SK-MEL-5 (cell line): Measurements from ENCODE around the gene TTC7B. TPM values are rescaled to one million over a fixed set of nuclear protein-coding genes. Genes with fewer than 3 reads are reported as not detected.
"Not testable (repeated sequence)": the region's sequence is repeated elsewhere in the genome, so short reads cannot be mapped to it uniquely, and the experiment has no call there.

ENCODE experiments used
- DNase-seq: peaks from one replicate; pipeline ENCODE4 v3.0.0-alpha.2; 2016; ENCODE audit warnings: low read depth, low spot score
- in situ Hi-C: cut with HindIII; loops from 2 replicates; pipeline ENCODE4 v1.10.0; 2016; ENCODE audit warnings: low sequenced_read_pairs, high pct_unique_total_duplicates, low pct_unique_long_range_greater_than_20kb
- total RNA-seq: library from RNA; depleted of rRNA; stranded (reverse); fragments of >200 nt; shearing (Covaris generic); gene quantifications from 2 replicates; pipeline ENCODE4 v1.2.3, GENCODE V29; 2014

The TTC7B gene
- total RNA-seq, 1 experiment from 2014 or later, result 31.1 TPM

- in situ Hi-C loops, result no loop called here
- no peak for DNase-seq
Measured at GRCh38 chr14:90536092-90536491, 280.1 kb downstream of the TTC7B start.

- in situ Hi-C loops, result no loop called here
- DNase-seq, result no peak
Measured at GRCh38 chr14:90535556-90536090, 280.6 kb downstream of the TTC7B start.

- in situ Hi-C loops, result no loop called here
- DNase-seq, result no peak
Measured at GRCh38 chr14:90534838-90535555, 281.2 kb downstream of the TTC7B start.

GRCh38 chr14:90534091-90534837 is 282.0 kb downstream of the TTC7B start:
- in situ Hi-C loops, result no loop called here

DNA sequence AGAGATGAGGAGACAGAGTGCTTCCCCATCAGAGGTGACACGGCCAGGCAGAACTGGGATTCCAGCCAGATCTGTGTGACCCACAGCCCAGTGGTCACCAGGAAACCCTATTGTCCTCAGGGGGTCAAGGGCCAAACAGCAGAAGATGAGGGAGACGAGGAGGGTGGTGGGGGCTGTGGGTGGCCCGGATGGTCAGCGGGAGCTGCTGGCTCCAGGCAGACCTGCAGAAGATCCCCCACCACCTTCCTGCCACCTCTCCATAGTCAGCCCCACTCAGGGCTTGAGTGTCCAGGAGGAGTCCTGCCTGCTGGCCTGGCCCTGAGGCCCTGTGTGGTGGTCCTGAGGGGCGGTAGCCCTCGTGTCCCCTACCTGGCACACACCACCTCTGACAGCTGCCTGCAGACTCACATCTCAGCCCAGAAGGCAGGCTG is 282.6 kb downstream of the TTC7B start:
- in situ Hi-C loops, result no loop called here

More at GRCh38 chr14:90534091-90534837, 282.0 kb downstream of the TTC7B start:
- no peak for DNase-seq

GRCh38 chr14:90532826-90533525 is 283.3 kb downstream of the TTC7B start:
- in situ Hi-C loops, result no loop called here
- no peak for DNase-seq

More for the DNA sequence above, 282.6 kb downstream of the TTC7B start:
- no peak for DNase-seq

DNA sequence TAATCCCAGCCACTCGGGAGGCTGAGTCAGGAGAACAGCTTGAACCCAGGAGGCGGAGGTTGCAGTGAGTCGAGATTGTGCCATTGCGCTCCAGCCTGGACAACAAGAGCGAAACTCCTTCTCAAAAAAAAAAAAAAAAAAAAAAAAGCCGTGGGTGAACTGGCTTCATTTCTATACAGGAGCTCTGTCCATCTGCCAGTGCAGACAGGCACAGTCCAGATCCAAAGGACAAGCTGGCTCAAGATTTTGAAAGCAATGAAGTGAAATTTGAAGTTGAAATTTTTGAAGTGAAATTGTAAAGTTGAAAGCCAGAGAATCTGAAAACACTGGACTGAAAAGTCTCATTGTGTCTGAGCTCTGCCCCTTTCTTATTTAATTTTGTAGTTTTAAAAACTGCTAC is 284.7 kb downstream of the TTC7B start:
- in situ Hi-C loops, result no loop called here
- no peak for DNase-seq

GRCh38 chr14:90530523-90530922 is 285.7 kb downstream of the TTC7B start:
- DNase-seq, result no peak
- in situ Hi-C loops, result no loop called here

GRCh38 chr14:90527978-90528377 is 288.3 kb downstream of the TTC7B start:
- in situ Hi-C loops, result no loop called here
- no peak for DNase-seq

DNA sequence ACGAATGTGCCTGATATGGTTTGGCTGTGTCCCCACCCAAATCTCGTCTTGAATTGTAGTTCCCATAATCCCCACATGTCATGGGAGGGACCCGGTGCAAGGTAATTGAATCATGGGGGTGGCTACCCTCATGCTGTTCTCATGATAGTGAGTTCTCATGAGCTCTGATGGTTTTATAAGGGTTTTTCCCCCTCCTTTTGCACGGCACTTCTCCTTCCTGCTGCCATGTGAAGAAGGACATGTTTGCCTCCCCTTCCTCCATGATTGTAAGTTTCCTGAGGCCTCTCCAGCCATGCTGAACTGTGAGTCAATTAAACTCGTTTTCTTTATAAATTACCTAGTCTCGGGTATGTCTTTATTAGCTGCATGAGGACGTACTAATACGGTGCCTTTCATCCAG is 289.7 kb downstream of the TTC7B start:
- in situ Hi-C loops, result not testable (repeated sequence)

GRCh38 chr14:90525353-90526028 is 290.7 kb downstream of the TTC7B start:
- DNase-seq, in situ Hi-C loops: not testable (repeated sequence)

More for the DNA sequence above, 289.7 kb downstream of the TTC7B start:
- DNase-seq, result not testable (repeated sequence)

- DNase-seq, result no peak
- in situ Hi-C loops, result no loop called here
Measured at GRCh38 chr14:90523961-90524875, 292.0 kb downstream of the TTC7B start.

GRCh38 chr14:90523544-90523943 is 292.7 kb downstream of the TTC7B start:
- in situ Hi-C loops, result no loop called here
- no peak for DNase-seq

DNA sequence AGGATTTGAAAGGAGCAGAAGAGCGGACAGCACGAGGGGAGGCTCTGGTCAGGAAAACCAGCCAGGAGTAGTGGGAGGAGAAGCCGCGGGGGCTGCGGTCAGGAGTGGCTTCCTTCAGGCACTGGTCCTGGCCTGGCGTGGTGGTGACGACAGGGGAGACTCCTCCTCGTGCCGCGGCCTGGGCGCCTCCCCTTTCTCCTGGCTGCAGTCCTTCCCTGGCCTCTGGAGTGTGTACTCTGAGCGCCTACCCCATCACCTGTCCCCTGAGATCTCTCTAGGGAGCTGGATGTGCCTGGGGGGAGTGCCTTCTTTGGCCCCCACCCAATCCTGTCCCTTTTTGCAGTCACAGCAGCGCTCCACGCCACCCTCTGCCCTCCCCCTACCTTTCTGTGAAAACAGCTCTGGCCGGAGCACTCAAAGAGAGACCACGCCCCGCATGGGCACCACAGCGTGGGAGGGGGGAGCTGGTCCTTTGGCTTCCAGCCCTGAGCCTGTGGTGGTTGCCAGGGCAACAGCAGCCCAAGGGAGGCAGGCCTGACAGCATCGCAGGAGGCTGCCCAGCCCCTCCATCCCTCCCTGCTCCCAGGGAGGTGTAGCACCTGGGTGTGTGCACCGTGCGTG is 293.5 kb downstream of the TTC7B start:
- in situ Hi-C loops, result no loop called here
- no peak for DNase-seq

GRCh38 chr14:90521930-90522483 is 294.2 kb downstream of the TTC7B start:
- no peak for DNase-seq
- in situ Hi-C loops, result no loop called here
